Stimulated activated CD4-positive, alpha-beta T cell treated with anti-CD3 and anti-CD28 coated beads, TNF-alpha, amount 100 ng/mL, for 48 hours (primary cell): ENCODE data around the gene COLEC11.
"Not testable (repeated sequence)": the region's sequence is repeated elsewhere in the genome, so short reads cannot be mapped to it uniquely, and the experiment has no call there.

ENCODE experiments used
- DNase-seq, 3 donors: peaks; one replicate each; pipeline ENCODE4 v3.0.0-alpha.2; 2020; ENCODE audit warnings: low read depth in 3 of 3

Gene COLEC11

DNA sequence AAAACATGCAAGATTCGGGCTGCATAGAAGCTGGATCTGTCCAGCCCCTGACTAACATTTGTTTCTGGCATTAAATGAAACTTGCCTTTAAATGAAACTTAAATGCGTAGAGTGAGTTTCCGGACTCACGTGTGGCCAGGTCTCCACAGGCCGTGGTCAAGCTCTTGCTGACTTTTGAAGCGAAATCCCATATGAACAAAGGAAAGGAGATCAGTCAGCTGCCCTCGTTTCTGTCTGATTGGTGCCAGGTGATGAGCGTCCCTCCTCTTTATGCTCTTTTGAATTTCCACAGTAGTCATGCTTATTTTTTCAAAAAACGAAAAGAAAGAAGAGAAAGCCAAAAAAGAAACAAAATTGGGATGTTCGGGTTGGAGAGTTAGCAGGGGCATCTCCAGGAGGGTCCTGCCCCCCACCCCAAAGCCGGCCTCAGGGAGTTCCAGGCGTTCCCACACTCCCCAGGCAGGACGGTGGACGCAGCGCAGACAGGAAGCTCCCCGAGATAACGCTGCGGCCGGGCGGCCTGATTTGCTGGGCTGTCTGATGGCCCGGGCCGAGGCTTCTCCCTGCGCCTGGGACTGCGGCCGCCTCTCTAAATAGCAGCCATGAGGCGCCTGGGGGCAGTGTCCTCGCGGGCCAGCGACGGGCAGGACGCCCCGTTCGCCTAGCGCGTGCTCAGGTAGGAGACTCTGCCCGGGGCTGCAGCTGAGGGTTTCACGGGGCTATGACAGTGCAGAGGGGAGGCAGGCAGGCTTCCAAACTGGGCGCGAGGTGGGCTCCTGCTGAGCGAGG, at the start of gene COLEC11:
Gene COLEC11, plus strand, starts transcription at position 620 of the 789 bp plus-strand sequence. CDS start 9,229 bp downstream, outside the sequence.
- no peak for DNase-seq

DNA sequence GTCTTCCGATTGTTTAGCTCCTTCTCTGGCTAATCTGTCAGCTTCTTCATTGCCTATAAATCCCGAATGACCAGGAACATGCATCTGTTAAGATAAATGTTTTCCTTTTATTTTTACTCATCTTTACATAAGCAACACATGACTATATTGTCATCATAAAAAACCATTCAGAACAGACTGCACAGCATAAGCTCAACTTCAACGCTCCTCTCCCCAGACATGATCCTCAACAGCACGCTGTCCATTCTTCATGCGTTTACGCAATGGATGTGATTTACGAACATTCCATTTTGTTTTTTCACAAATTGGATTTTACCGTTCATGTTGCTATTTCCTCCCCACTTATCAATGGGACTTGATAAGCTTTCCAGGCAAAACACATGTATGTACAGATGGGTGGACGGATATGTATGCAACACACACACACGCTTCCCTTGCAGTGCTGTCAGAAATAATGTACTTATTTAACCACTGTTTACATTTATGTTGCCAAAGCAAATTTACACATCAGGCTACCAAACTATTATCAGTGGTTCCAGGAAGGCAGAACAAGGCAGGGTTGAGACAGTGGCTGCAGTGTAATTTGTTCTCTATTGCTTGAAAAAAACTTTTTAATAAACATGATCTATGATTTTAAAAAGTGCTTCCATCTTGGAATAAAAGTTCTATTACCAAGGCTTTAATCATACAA, 49.0 kb upstream of the COLEC11 start:
- no peak for DNase-seq

DNA sequence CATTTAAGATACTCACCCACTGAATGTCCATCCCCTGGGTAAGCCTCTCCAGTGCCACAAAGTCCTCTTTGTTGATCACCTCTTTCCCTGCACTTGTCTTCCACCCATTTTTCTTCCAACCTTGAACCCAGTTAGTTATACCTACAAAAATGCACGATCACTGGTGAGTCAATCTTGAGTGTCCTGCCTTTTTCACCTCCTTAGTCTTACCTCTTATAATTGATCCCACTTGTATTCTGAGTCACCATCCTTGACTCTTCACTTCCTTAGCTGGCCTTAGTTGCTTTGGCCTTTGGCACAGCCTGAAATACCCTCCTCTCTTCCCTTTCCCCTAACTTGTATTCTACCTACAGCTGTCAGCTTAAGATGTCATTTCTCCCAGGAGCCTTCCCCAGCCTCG, 47.0 kb upstream of the COLEC11 start:
- DNase-seq: no peak

DNA sequence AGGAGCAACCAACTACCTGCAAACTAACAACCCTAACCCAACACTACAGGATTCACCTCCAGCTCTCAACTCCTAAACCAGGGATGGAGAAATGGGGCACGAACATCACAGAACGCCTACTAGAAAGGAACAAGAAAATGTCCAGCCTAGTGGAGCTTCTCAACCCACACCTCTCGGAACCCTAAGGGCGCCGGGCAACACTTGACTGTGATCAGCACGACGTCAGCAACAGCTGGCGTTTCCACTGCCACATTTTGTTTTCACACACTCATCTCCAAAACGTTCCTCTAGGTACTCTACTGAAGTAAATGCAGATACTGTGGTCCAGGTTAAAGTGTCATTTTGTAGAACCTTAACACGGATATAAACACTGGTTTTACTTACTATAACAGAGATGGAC, 41.0 kb upstream of the COLEC11 start:
- no peak for DNase-seq

DNA sequence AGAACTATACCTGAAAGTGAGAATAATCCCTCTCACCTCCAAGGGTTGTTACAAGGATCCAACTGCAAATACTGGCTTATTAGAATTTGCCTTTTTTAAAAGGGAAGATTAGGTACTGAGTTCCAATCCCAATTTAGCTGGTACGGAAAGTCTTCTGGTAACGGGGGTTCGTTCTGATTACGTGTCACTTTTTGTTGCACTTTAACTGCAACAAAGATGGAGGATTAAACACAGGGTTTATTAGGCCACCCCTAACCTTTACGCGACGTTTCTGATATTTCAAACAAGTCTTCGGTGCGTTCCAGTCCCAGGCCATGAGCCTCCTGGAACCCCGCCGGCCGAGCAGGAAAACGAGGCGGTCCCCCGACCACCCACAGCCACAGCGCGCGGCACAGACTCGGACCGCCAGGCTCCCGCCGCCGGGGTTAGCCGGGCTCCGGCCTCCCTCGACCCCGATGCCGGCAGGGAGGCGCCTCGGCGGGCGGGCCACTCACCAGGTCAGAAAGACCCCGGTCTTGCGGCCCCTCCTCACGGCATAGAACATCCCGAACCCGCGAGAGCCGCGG, 37.2 kb upstream of the COLEC11 start:
- peak in 1 of 3 donors; percentile 11 for DNase-seq

DNA sequence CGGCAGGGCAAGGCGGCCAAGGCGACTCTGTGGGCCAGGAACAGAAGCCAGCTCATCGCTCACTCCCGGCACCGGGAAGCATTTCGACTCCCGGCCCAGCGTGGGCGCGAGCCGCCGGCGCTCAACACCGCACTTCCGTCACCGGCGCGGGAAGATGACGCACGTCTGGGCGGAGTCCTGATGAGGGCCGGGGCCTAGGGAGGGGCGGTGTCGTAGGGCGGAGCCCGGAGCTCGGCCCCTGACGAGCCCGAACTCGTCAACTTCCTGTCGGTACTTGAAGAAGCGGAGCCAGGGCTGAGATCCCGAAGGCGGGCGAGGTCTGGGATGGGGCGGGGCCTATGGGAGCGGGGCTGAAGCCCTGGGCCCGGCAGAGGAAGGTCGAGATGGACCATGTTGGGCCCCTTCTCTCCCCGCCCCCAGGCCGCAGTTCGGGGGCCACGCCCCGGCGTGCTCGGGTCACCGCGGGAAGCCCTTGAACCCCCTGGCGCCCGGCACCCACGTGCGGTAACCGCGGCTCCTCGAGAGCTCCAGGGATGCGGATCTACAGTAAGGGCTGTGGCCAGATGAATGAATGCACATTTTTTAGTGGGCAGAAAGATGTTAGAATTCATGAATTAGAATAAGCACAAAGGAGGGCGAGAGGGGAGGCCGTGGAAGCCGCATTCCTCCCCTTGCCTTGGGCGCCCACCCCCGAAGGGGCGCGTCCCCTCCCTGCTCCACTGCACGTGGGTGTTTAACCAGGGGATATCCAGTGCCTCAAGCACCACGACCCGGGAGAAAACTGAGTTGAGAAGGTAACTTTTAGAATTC, 36.5 kb upstream of the COLEC11 start, which contains the start of gene RNASEH1:
Gene RNASEH1, minus strand, starts transcription at position 129 of the 810 bp plus-strand sequence. Its CDS starts 73 bp downstream, at position 56.
- DNase-seq: peak; percentile 97 to 99 (median 98)

DNA sequence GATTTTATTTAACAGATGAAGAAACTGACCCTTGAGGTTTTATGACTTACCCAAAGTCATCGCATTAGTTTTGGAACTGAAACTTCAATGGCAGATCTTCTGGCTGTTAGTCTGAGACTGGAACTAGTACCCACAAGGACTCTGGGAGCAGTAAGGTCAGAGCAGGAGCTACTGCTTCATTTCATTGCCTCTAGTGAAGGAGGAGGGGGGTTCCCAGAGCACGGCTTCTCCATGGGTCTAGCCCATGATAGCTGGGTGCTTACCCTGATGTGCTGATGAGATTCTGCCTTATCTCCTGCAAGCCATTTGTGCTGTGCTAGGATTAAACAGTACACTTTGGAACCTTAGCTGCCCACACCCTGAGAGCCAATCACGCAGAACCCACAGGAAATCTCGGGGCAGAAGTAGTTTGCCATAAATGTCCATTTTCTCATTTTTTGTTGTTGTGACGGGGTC, 31.4 kb upstream of the COLEC11 start:
- DNase-seq: no peak

DNA sequence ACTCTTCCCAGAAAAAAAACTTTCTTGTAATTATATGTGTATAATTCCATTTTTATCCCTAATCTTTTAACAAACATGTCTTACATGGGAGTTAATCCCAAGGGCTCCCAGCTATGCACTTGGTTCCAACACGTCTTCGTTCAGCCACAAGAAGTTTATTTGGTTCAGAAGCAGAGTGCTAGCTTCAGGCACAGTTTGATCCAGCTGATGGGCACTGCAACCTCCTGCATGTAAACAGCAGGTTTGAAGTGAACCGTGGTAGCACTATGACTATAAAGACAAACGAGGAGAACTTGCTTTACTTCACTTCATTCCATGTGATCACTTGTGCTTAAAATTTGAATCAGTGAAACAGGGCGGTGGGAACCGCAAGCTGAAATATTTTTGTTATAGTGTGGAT, 29.8 kb upstream of the COLEC11 start:
- DNase-seq: no peak

DNA sequence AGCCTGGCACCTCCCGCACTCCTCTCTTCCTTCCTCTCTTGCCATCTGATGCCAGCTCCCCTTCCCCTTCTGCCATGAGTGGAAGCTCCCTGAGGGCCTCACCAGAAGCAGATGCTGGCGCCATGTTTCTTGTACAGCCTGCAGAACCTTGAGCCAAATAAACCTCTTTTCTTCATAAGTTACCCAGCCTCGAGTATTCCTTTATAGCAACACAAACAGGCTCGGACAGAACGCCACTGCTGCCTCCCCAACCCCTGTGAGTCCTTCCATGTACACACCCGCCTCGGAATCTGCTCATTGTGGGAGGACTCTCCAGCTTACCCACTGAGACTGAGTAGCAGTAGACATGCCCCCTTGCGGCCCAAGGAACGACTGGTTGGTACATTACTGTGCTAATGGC, 28.1 kb upstream of the COLEC11 start:
- DNase-seq: no peak

DNA sequence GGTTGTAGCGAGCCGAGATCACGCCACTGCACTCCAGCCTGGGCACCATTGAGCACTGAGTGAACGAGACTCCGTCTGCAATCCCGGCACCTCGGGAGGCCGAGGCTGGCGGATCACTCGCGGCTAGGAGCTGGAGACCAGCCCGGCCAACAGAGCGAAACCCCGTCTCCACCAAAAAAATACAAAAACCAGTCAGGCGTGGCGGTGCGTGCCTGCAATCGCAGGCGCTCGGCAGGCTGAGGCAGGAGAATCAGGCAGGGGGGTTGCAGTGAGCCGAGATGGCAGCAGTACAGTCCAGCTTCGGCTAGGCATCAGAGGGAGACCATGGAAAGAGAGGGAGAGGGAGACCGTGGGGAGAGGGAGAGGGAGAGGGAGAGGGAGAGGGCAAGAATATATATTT, 25.3 kb upstream of the COLEC11 start:
- not testable (repeated sequence) for DNase-seq

DNA sequence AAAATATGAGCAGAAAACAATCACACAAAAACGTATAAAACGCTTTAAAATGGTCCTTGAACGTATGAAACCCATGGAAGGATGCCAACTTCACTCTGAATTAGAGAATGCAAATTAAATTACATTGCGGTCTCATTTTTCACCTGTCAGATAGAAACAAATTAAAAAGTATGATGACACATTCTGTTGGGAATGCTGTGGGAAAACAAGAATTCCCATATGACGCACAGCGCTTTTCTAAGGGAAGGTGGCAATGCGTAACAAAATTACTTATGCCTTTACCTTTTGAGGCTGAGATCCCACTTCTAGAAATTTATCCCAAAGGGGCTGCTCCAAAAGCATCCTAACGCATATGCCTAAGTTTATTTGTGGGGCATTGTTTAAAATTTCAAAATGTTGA, 23.6 kb upstream of the COLEC11 start:
- no peak for DNase-seq

DNA sequence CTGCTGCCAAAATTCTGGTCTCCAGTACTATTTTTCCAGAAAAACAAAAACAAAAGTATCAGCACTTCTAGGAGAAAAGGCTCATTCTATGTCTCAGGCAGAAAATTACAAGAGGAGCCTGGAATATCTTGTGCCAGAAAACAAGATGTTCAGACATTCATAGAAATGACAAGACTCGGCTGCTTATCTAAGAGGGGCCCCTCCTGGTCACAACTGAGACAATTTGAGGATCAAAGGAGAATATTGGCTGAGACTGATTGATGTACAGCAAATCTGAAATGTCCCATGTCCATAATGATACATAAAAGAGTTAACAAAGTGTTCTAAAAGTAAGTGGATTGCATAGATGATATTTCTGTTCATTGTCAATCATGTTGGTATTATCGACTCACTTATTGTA, 22.3 kb upstream of the COLEC11 start:
- no peak for DNase-seq

DNA sequence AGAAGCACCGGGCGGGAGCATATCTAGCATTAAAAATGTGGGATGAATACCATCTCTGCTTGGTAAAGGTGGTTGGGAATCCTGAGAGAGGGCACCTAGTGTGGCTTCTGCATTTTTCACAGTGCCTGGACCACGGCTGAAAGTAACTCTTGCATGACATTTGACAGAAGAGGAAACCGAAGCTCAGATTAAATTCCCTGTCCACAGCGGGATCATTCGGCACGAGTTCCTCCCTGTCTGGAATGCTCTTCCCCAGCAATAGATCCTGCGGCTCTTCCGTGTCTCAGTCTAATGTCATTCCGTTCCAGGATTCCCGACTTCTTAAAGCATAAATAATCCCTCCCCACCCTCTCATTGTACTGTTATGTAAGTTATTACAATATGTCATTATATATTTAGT, 20.8 kb upstream of the COLEC11 start:
- DNase-seq: no peak

DNA sequence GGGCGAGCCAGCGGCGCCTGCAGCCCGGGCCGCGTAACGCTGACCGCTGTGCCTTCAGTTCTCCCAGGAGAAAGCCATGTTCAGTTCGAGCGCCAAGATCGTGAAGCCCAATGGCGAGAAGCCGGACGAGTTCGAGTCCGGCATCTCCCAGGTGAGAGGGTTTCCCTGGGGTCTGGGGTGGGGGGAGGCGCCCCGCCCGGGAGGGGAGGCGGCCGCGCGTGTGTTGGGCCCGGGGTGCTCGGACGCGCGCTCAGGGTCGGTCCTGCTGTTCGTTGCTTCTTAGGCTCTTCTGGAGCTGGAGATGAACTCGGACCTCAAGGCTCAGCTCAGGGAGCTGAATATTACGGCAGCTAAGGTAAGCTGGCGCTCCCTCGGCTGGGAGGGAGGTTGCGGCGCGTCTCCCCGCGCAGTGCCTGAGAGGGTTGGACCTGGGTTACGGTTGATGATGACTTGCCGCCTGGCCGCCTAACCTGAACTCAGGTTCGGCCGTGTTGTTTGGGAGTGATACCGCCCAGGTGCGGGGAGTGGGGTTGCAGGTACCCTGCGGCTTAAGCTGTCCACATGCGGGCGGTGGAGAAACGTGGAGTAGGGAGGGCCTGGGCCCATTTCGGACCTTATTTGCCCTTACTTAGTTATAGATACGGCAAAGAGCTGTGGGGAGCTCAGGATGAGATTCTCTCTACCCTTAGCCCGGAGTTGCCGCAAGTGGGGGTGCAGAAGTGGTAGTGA, 19.2 kb upstream of the COLEC11 start:
- DNase-seq: peak in 1 of 3 donors; percentile 12

DNA sequence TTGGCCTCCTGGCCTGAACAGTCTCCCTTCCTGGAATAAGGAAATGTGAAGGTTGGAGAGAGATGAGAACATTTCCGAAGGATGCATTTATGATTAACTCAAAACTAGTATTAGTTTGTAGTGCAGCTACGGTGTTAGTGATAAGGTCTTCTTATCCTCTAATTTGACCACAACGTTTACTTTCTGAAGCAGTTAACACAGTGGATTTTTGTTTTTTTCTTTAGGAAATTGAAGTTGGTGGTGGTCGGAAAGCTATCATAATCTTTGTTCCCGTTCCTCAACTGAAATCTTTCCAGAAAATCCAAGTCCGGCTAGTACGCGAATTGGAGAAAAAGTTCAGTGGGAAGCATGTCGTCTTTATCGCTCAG, 18.7 kb upstream of the COLEC11 start:
- not testable (repeated sequence) for DNase-seq

DNA sequence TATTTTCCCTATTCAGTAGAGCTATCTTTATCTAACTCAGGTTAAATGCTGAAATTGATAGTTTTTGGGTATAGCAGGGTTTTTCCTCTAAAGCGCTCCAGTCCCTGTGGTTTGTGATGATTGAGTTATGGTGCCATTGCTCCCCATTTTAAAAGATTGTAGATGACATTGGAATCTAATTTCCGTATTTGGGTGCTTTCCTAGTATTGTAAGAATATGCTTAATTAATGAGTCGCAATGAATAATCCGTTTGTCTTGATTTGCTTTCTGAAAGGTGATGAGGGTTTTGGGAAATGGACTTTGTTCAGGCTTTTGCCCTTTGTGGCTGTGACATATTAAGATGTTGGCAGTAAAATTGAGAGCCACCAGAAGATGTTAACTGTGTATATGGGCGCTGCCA, 15.9 kb upstream of the COLEC11 start:
- no peak for DNase-seq

DNA sequence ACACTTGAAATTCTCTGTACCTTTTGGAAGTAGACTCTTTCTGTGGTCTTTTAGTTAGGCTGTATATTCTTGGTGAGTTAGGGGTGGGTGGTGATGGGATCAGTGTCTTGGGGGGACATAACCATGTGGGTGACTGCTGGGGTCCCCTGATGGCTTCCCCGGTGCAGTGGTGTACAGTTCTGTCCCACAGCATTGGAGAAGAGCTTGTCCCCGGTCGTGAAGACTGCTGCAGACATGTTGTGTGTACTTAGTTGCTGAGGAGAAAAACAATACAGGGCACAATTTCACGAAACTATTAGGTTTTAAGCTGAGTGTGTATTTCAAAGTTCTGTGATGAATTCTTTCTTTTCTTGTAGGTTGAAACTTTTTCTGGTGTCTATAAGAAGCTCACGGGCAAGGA, 14.5 kb upstream of the COLEC11 start:
- no peak for DNase-seq

DNA sequence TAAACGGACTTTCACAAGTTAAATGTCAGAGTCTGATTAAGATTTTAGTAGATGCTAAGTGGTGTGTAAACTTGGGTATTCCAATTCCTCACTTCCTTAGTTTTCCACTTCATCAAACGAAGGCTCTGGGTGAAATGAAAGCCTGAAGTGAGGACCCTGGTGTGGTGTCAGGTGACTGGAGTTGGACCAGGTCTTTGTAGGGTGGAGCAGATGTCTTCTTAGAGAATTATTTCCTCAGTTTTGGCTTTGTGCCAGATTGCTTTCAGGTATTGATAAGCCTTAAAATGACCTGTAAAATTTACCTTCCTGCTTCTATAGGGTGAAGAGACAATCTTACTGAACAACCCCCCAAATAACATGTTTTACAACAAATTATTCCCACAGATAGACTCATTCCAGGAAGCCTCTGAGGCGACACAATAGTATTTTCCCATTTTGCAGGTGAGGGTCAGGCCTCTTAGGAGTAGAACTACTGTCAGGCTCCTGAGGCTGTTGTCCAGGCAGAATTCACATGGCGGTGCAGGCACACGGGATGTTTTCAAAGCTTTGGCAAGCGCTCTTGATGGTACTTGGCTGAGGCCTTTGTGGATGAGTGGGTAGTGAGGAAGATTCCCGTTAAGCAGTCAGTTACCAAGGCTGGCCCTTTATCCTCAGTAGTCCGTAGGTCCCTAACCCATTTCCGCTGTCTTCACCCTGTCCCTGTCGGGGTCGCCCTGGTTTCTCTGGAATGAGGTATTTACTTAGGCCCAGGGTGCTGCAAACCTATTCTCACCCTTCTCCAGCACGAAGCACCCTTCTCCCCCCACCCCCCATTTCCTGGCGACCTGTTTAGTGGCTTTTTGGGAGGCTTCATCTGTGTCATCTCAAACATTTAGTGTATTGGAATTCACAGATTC, 13.3 kb upstream of the COLEC11 start:
- DNase-seq: no peak

DNA sequence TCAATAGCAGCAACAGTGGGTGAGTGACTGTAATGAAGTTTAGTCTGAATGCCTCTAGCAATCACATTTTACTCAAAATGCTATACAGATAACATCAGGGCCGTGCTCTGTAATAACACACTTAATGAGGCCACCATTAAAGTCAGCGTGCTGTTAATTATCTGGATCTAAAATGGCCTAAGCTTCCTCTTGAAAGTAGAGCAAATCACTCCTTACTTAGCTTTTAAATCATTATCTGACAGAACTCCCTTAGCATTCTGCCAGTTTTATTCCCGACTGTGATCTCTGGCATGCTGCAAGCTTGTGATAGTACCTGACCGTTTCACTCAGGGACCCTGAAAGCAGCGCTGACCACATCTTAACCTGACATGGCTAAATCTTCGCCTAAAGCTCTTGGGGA, 10.8 kb upstream of the COLEC11 start:
- DNase-seq: no peak

DNA sequence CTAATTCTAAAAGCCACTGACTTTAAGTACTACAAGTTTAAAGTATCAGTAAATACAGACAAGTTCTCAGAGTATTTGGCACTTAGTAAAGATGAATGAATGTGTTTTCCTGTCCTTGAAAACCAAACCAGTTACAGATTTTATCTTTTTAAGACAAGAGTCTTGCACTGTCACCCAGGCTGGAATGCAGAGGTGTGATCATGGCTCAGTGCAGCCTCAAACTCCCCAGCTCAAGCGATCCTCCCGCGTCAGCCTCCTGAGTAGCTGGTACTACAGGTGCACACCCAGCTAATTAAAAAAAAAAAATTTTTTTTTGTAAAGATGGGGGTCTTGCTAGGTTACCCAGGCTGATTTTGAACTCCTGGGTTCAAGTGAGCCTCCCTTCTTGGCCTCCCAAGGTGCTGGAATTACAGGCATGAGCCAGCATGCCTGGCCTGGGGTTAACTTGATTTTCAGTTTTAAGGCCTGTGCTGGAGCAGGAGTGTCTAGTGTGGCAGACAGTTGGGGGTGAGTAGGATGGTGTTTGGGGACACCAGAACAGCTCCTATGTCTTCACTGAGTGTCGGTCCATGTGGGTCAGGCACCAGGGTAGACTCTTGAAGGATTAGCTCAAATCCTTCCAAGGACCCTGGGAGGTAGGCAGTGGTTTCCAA, 10.2 kb upstream of the COLEC11 start:
- DNase-seq: no peak
